Ascending aorta (tissue), 2 donors: Measurements from ENCODE around the gene GKN2. TPM values are rescaled to one million over a fixed set of nuclear protein-coding genes. Genes with fewer than 3 reads are reported as not detected.

Experiments used
- DNase-seq, 2 donors: peaks; one replicate each; pipeline ENCODE4 v3.0.0-alpha.2; 2019; ENCODE audit warnings: low spot score in 2 of 2
- H3K27ac ChIP-seq, 2 donors: fragments of 200-600 bp; sonication (generic); one replicate each; pipeline ENCODE4 v1.5.1; 2016 to 2017; ENCODE audit warnings: mild to moderate bottlenecking in 1 of 2
- H3K27me3 ChIP-seq: fragments of 200-600 bp; sonication (generic); one replicate; pipeline ENCODE4 v1.5.1; 2017
- H3K36me3 ChIP-seq, 2 donors: fragments of 200-600 bp; sonication (generic); one replicate each; pipeline ENCODE4 v1.5.1; 2016
- H3K4me1 ChIP-seq, 2 donors: fragments of 200-600 bp; sonication (generic); one replicate each; pipeline ENCODE4 v1.5.1; 2016 to 2017; ENCODE audit warnings: mild to moderate bottlenecking in 1 of 2
- H3K4me3 ChIP-seq, 2 donors: fragments of 200-600 bp; sonication (generic); one replicate each; pipeline ENCODE4 v1.5.1; 2016 to 2017; ENCODE audit warnings: mild to moderate bottlenecking in 1 of 2
- H3K9me3 ChIP-seq, 2 donors: fragments of 200-600 bp; sonication (generic); one replicate each; pipeline ENCODE4 v1.5.1; 2016
- intact Hi-C: fragments of 100-400 bp; cut with DNase I; formaldehyde crosslinking; loops from one replicate; pipeline ENCODE4 v1.15.1; 2023
- total RNA-seq: library from RNA; depleted of rRNA; stranded (reverse); fragments of >200 nt; gene quantifications from one replicate; pipeline ENCODE4 v1.1.0, GENCODE V29; 2016
- TF ChIP-seq, protein P1 (sequence below), 3 experiments: fragments of 200-600 bp in 2 of 3; fragments of 450-650 bp in 1 of 3; sonication (generic) in 2 of 3; IDR thresholded peaks; one replicate each; pipeline ENCODE4 v1.5.1; 2016 to 2019; ENCODE audit warnings: antibody characterized with exemption in 3 of 3, mild to moderate bottlenecking in 1 of 3, moderate library complexity in 1 of 3

GKN2 gene
- total RNA-seq, 1 donor from 2014 or later = 0.75 TPM

GRCh38 chr2:68921646-68922045 lies 31.0 kb downstream of the GKN2 start:
- intact Hi-C loops = no loop called here
- no peak overlapping the region for H3K4me3 ChIP-seq
- no peak for DNase-seq
- TF ChIP-seq, protein P1, sequence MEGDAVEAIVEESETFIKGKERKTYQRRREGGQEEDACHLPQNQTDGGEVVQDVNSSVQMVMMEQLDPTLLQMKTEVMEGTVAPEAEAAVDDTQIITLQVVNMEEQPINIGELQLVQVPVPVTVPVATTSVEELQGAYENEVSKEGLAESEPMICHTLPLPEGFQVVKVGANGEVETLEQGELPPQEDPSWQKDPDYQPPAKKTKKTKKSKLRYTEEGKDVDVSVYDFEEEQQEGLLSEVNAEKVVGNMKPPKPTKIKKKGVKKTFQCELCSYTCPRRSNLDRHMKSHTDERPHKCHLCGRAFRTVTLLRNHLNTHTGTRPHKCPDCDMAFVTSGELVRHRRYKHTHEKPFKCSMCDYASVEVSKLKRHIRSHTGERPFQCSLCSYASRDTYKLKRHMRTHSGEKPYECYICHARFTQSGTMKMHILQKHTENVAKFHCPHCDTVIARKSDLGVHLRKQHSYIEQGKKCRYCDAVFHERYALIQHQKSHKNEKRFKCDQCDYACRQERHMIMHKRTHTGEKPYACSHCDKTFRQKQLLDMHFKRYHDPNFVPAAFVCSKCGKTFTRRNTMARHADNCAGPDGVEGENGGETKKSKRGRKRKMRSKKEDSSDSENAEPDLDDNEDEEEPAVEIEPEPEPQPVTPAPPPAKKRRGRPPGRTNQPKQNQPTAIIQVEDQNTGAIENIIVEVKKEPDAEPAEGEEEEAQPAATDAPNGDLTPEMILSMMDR (IDR thresholded peaks at IDR 0.05) = no peak
- no peak overlapping the region for H3K27ac ChIP-seq
- no peaks in the 10 kb centered on the region for H3K4me1 ChIP-seq
- no peaks in the 10 kb centered on the region for H3K36me3 ChIP-seq
- no peaks in the 10 kb centered on the region for H3K27me3 ChIP-seq
- H3K9me3 ChIP-seq = no peaks in the 10 kb centered on the region

DNA sequence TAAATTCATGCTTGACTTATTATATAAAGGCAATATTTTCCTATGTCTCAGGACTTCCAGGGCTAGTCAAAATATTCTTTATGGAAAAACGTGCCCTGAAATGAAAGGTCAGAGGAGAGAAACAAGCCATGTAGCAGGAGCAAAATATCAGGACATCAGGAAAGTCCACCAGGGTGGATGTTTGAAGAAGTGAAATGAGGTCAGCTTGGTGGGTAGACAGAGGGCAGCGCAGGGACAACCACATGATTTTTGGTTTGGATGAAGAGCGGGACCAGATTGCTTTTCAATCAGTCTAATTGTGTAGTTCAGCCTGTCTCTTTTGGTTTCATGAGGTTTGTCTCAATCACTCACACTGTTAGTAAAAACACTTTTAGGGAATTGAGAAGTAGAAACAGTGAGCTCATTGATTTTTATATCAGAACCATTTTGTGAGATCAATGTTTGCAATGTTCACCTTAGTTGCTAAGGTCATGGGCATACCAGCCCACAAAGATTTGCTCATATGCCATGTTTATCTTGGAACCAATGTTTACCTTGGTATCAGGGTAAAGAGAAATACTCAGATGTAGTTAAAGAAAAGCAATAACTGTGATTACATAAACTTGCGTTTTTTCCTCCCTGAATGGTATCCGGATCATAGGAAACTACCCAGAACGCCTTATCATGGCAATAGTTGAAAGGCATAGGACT lies 32.1 kb downstream of the GKN2 start:
- intact Hi-C loops = no loop called here
- Histone ChIP-seq H3K36me3 (no peaks in the 10 kb centered on the region), H3K4me3 (no peak overlapping the region), H3K4me1 (no peaks in the 10 kb centered on the region), H3K27ac (no peak overlapping the region), H3K9me3 (no peaks in the 10 kb centered on the region), H3K27me3 (no peaks in the 10 kb centered on the region)
- TF ChIP-seq, protein P1 (IDR thresholded peaks at IDR 0.05) = no peak
- no peak for DNase-seq

DNA sequence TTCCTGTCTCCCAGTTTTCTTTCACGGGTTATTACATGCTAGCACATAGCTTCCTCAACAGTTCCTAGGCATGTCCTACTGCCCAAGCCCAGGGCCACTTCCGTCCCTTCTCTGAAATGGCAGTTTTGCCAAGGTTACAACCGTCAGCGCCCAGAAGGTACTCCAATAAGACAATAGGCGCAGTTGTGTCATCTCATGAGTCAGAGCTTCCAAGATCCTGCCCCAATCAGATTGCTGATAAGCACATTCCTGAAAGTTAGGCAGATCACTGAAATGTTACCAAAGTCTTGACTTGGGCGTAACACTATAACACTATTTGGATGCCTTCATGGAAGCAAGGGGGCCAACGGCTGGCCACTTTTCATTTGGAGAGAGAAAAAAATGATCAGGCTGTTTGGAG lies 34.2 kb downstream of the GKN2 start:
- no peaks in the 10 kb centered on the region for H3K36me3 ChIP-seq
- no peaks in the 10 kb centered on the region for H3K4me1 ChIP-seq
- H3K27me3 ChIP-seq = no peaks in the 10 kb centered on the region
- no peaks in the 10 kb centered on the region for H3K9me3 ChIP-seq
- intact Hi-C loops = no loop called here
- H3K4me3 ChIP-seq = no peak overlapping the region
- H3K27ac ChIP-seq = no peak overlapping the region
- TF ChIP-seq, protein P1 (IDR thresholded peaks at IDR 0.05) = no peak
- no peak for DNase-seq

DNA sequence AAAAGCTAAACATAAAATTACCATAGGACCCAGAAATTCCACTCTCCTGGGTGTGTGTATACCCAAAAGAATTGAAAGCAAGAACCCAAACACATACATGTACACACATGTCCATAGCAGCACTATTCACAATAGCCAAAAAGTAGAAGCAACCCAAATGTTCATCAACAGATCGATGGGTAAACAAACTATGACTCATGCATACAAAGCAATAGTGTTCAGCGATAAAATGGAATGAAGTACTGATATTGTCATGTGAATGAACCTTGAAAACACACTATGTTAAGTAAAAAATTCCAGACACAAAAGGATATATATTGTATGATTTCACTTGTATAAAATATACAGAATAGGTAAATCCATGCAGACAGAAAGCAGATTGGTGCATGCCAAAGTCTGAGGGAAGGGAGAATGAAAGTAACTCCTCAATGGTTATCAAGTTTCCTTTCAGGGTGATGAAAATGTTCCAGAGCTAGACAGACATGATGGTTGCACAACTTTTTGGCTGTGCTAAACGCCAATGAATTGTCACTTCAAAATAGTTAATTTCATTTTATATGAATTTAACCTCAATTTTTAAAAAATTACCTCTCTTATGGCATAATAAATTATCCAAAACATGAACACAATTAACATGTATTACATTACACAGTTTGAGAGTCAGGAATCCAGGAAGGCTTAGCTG lies 35.5 kb downstream of the GKN2 start:
- intact Hi-C loops = no loop called here
- TF ChIP-seq, protein P1 (IDR thresholded peaks at IDR 0.05) = no peak
- no peaks in the 10 kb centered on the region for H3K4me1 ChIP-seq
- no peaks in the 10 kb centered on the region for H3K9me3 ChIP-seq
- H3K27me3 ChIP-seq = no peaks in the 10 kb centered on the region
- H3K4me3 ChIP-seq = no peak overlapping the region
- H3K36me3 ChIP-seq = no peaks in the 10 kb centered on the region
- H3K27ac ChIP-seq = no peak overlapping the region
- DNase-seq = no peak

DNA sequence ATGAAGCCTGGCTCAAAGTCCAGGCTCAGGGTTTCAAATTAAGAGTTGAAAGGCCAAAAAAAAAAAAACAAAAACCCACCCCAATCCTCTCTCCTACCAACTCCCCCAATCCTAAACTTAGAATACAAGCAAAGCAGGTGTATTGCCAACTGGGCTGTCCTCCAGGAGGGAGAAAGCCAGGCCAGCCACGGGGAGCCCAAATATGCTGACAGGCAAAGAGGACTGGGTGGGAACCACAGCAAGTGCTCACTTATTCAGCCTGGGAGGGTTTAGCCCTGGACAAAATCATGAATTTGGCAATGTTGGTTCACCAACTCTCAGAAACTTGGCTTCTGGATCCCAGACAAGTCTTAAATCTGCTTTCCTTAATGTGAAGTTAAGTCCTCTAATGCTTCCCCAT lies 36.5 kb downstream of the GKN2 start:
- no peak overlapping the region for H3K4me3 ChIP-seq
- TF ChIP-seq, protein P1 (IDR thresholded peaks at IDR 0.05) = no peak
- DNase-seq = no peak
- H3K36me3 ChIP-seq = no peaks in the 10 kb centered on the region
- H3K27me3 ChIP-seq = no peaks in the 10 kb centered on the region
- H3K4me1 ChIP-seq = no peaks in the 10 kb centered on the region
- no peaks in the 10 kb centered on the region for H3K9me3 ChIP-seq
- H3K27ac ChIP-seq = no peak overlapping the region
- intact Hi-C loops = no loop called here
